ENCODE results near the gene USP9X. TPM values are rescaled to one million over a fixed set of nuclear protein-coding genes. Genes with fewer than 3 reads are reported as not detected.
"Not testable (repeated sequence)": the region's sequence is repeated elsewhere in the genome, so short reads cannot be mapped to it uniquely, and the experiment has no call there.

USP9X gene
- total and polyA plus RNA-seq, 3 donors from 2014 or later: 50.8 to 161 (median 135) TPM

GRCh38 chrX:41096339-41096955 lies 11.2 kb downstream of the USP9X start:
- Histone ChIP-seq H3K27me3 (no peaks in the 10 kb centered on the region), H3K4me1 (no peaks in the 10 kb centered on the region), H3K27ac (no peak overlapping the region), H3K9me3 (no peaks in the 10 kb centered on the region), H3K36me3 (ENCODE audit: low read depth, missing control alignments) (no peaks in the 10 kb centered on the region), H3K4me3 (no peak overlapping the region)
- no peak for DNase-seq
- intact Hi-C loops (cut with DNase I; ENCODE audit: low total_unique reads): no loop called here
- TF ChIP-seq POLR2A (IDR thresholded peaks at IDR 0.05) (no peak), CTCF (IDR thresholded peaks at IDR 0.05) (no peak)
- WGBS, 2 donors: 48 to 67% methylated on average over 4 to 6 of the region's 7 CpGs

GRCh38 chrX:41097326-41097725 lies 12.1 kb downstream of the USP9X start:
- H3K4me3 ChIP-seq: no peak overlapping the region
- no peaks in the 10 kb centered on the region for H3K4me1 ChIP-seq
- intact Hi-C loops (cut with DNase I; ENCODE audit: low total_unique reads): no loop called here
- TF ChIP-seq CTCF (IDR thresholded peaks at IDR 0.05): no peak
- no peak overlapping the region for H3K27ac ChIP-seq
- no peaks in the 10 kb centered on the region for H3K9me3 ChIP-seq
- DNase-seq: no peak
- H3K36me3 ChIP-seq (ENCODE audit: low read depth, missing control alignments): no peaks in the 10 kb centered on the region
- H3K27me3 ChIP-seq: no peaks in the 10 kb centered on the region

GRCh38 chrX:41100200-41100599 lies 15.0 kb downstream of the USP9X start:
- 68 to 73% methylated on average over 3 of the region's 3 CpGs for WGBS, 2 donors
- H3K9me3 ChIP-seq: no peaks in the 10 kb centered on the region
- intact Hi-C loops (cut with DNase I; ENCODE audit: low total_unique reads): no loop called here
- H3K27ac ChIP-seq: no peak overlapping the region
- H3K27me3 ChIP-seq: no peaks in the 10 kb centered on the region
- no peak for DNase-seq
- no peaks in the 10 kb centered on the region for H3K36me3 ChIP-seq (ENCODE audit: low read depth, missing control alignments)
- no peak overlapping the region for H3K4me3 ChIP-seq
- H3K4me1 ChIP-seq: no peaks in the 10 kb centered on the region
- TF ChIP-seq POLR2A (IDR thresholded peaks at IDR 0.05) (no peak), CTCF (IDR thresholded peaks at IDR 0.05) (no peak)

- intact Hi-C loops (cut with DNase I; ENCODE audit: low total_unique reads): no loop called here
- H3K36me3 ChIP-seq (ENCODE audit: low read depth, missing control alignments): no peaks in the 10 kb centered on the region
- H3K27ac ChIP-seq: no peak overlapping the region
- H3K27me3 ChIP-seq: no peaks in the 10 kb centered on the region
- no peak for DNase-seq
- H3K9me3 ChIP-seq: no peaks in the 10 kb centered on the region
- 91 to 97% methylated on average over 4 of the region's 4 CpGs for WGBS, 2 donors
- H3K4me3 ChIP-seq: no peak overlapping the region
- TF ChIP-seq CTCF (IDR thresholded peaks at IDR 0.05) (no peak), POLR2A (IDR thresholded peaks at IDR 0.05) (no peak)
- no peaks in the 10 kb centered on the region for H3K4me1 ChIP-seq
These were observed 15.6 kb downstream of the USP9X start for GRCh38 chrX:41100819-41101218.

- Histone ChIP-seq H3K4me1 (peaks cover 2% of the 10 kb centered on the region), H3K9me3 (no peaks in the 10 kb centered on the region), H3K36me3 (ENCODE audit: low read depth, missing control alignments) (no peaks in the 10 kb centered on the region), H3K27ac (no peak overlapping the region), H3K27me3 (no peaks in the 10 kb centered on the region), H3K4me3 (no peak overlapping the region)
- intact Hi-C loops (cut with DNase I; ENCODE audit: low total_unique reads): no loop called here
- TF ChIP-seq POLR2A (IDR thresholded peaks at IDR 0.05): no peak
- no peak for TF ChIP-seq CTCF (IDR thresholded peaks at IDR 0.05)
- DNase-seq: no peak
- WGBS, 2 donors: 73 to 81% methylated on average over 2 of the region's 2 CpGs
These were observed 19.8 kb downstream of the USP9X start for GRCh38 chrX:41105005-41105404.

GRCh38 chrX:41106257-41106656 lies 21.0 kb downstream of the USP9X start:
- 86 to 93% methylated on average over 2 to 3 of the region's 3 CpGs for WGBS, 2 donors
- H3K36me3 ChIP-seq (ENCODE audit: low read depth, missing control alignments); H3K4me1 ChIP-seq; intact Hi-C loops (cut with DNase I; ENCODE audit: low total_unique reads); H3K4me3 ChIP-seq; H3K27ac ChIP-seq; H3K27me3 ChIP-seq; DNase-seq; H3K9me3 ChIP-seq: not testable (repeated sequence)
